ENCODE results near the gene GALNT2.
A peak's percentile ranks its signal among the peaks of the same experiment; 100 is the strongest.

The GALNT2 gene

DNA sequence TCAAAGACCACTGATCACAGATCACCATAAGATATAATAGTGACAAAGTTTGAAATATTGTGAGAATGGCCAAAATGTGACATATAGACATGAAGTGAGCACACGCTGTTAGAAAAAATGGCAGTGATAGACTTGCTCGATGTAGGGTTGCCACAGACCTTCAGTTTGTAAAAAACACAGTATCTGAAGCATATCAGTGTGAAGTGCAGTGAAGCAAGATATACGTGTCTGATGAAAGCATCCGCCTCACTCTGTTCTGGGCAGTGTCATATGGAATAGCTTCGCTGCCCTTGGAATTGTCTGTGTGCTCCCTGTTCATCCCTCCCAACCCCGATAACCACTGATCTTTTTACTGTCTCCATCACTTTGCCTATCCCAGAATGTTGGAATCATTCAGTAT, 50.7 kb downstream of the GALNT2 start:
- DNase-seq = no peak

- no peak for DNase-seq
These were observed 52.3 kb downstream of the GALNT2 start for GRCh38 chr1:230119340-230119739.

- no peak for DNase-seq
These were observed 53.4 kb downstream of the GALNT2 start for GRCh38 chr1:230120289-230120920.

GRCh38 chr1:230120921-230121381, 53.9 kb downstream of the GALNT2 start:
- peak; percentile 16 for DNase-seq

DNA sequence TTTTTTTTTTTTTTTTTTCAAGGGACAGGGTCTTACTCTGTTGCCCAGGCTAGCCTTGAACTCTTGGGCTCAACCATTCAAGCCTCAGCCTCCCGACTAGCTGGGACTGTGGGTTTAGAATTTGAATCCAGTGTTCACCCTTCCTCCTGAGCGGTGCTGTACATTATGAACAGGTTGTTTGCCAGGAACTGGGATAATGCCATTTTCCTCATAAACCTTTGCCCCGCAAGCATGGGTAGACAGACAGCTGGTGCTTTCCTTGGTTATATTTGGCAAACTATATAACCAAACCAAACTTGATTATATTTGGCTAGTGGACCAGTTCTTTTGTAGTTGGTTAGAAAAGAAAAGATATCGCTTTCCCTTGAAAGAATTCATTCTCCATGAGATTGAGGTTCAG, 54.9 kb downstream of the GALNT2 start:
- no peak for DNase-seq

- DNase-seq = no peak
These were observed 55.6 kb downstream of the GALNT2 start for GRCh38 chr1:230122366-230123279.

DNA sequence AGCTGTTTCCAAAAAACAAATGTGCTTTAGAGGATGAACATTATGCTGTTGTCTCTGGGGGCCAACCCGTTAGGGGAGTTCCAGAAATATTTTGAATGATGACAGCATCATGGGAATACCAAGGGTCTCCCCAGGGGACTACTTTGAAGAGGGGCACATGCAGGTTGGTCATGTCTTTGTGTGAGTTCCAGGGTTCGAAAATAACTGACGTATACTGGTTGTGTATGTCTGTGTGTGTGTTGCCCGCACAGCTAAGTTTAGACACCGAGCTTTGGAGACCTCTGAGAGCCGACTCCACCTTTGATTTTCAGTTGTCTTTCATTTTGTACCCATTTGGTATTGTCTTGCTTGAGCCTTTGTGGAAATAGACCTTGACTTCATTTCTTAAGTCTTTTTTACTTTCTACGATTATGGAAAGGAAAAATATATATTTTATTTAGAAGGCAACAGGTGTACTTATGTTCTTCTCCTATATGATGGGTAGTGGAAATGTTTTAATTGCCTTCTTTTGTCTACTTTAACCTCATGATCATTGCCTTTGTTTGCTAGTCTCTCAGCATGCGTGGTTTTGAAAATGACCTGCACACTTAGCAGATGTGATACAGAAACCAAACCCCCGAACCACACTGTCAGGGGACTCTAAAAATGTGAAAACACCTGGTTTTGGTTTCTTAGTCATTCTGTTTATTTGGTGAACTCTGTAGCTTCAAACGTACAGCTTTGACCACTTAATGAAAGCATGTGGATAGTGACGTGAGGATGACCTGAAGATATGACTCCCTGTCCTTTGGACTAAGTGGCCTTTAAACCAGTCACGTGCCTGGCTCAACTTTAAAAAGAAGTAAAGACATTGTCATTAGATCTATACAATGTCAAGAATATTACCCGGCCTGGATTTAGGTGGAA, 56.5 kb downstream of the GALNT2 start:
- DNase-seq = no peak

DNA sequence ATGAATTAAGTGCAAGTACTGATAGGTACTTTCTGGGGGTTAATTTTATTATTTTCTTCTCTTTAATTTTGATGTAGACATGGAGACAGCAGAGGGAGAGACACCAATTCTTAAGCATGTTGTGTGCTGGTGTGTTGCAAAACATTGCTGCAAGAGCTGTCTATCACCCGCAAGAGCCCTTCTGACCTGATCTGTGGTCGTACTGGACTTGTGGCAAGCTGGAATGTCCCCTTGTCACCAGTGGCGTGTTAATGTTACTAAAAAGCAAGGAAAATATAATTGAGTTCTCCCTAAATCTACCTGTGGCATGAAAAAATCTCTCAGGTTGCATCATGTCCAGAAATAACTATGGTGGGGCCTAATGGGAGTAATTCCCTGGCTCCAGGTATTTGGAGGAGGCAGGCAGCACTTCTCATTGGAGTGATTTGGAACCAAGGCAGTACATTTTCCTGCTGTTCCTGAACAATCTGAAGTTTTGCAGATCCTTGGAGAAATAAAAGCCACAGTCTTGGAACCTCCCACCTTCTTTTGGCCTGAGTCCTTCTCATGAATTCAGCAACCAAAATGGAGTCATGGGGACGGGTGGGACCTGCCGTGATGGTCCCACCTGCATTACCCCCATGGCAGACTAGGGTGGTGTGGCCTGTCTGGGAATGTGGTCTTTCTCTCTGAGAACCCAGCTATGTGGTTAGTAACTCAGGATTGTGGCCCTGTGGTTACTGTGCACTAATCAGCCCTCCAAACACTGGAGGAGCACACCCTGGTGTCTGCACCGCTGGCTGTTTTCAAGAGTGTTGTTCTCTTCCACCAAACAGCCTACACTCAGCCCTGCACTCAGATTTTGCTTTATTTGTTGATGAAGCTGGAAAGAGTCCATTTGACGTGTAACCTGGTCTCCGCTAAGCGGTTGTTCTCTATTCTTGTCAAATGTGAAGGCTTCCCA, 57.4 kb downstream of the GALNT2 start:
- DNase-seq = no peak

DNA sequence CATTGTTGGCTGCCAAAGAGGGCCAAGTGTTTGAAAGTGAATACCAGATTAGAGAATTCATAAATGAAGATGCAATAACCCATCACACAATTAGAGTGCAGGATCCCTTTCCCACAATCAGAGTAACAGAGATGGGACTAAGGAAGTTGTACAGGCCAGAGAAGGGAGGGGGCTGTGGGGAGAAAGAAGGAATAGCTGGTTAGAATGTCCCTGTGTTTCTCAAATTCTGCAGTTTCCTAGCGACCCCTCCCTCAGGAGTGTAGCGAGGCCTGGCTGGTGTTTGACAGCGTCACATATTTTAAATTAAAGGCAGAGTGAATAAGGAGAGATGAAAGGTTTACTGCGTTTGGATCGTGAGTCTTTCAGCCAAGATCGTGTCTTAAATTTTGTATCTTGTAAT, 58.1 kb downstream of the GALNT2 start:
- DNase-seq = no peak

- DNase-seq = no peak
These were observed 58.8 kb downstream of the GALNT2 start for GRCh38 chr1:230125640-230126528.

GRCh38 chr1:230126529-230127104, 59.6 kb downstream of the GALNT2 start:
- DNase-seq = no peak

GRCh38 chr1:230127105-230128054, 60.3 kb downstream of the GALNT2 start:
- peak; percentile 25 for DNase-seq

GRCh38 chr1:230128569-230129285, 61.7 kb downstream of the GALNT2 start:
- DNase-seq = no peak

DNA sequence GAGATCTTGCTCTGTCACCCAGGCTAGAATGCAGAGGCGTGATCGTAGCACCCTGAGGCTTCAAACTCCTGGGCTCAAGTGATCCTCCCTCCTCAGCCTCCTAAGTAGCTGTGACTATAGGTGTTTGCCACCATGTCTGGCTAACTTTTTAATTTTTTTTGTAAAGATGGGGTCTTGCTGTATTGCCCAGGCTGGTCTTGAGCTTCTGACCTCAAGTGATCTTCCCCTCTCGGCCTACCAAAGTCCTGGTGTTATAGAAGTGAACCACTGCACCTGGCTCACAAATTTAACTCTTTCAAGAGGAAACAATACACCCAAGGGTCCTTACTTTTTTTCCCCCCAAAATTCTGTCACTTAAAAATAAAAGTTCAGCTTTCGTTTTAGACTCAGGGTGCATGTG, 62.3 kb downstream of the GALNT2 start:
- no peak for DNase-seq

DNA sequence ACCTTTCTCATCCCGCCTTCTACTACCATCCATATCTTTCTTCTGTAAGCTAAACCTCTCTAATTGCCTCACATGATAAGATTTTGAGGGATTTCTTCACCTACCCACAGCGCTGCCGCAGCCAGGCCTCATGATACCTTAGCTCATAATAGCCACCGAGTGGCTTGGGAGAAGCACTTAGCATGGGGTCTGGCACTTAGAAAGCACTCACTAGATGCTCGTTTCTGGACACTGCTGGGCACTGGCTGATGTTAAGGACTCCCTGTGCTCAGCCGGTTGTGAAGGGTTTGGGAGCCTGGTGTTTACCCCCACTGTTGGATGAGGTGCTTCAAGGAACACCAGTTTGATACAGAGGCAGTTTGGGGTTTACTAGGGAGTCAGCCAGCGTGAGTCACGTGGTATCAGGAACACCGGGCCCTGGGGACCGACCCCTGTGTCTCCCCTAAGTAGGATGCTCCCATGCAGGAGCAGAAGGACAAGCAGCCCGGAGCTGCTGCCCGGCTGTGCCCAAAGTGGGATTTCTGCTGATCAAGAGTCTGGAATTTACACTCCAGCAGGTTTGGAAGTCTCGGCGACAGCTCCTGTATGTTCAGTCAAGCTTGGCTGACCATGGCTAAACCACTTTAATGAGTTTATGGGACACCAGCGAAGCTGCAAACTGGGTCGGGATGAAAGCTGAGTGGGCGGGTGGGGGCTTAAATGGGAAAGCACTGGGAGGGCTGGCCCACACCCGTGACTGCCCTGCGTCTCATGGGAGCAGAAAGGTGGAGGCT, 63.3 kb downstream of the GALNT2 start:
- DNase-seq = no peak

- DNase-seq = no peak
These were observed 64.4 kb downstream of the GALNT2 start for GRCh38 chr1:230131457-230131856.

- no peak for DNase-seq
These were observed 65.7 kb downstream of the GALNT2 start for GRCh38 chr1:230132758-230133157.

DNA sequence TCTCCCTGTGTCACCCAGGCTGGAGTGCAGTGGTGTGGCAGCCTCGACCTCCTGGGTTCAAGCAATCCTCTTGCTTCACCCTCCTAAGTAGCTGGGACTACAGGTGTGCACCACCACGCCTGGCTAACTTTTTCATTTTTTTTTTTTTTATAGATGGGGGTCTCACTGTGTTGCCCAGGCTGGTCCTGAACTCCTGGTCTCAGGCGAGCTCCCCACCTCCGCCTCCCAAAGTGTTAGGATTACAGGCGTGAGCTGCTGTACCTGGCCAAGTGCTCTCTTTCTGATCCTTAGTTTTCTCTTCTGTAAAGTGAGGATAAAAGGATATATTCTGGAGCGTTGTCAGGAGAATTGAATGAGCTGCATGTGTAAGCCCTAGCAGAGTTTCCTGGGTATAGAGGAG, 68.7 kb downstream of the GALNT2 start:
- no peak for DNase-seq
